Measurements from ENCODE around the gene KDM5C. TPM values are rescaled to one million over a fixed set of nuclear protein-coding genes. Genes with fewer than 3 reads are reported as not detected.

Gene KDM5C
- total RNA-seq, 4 donors from 2014 or later: 99.7 to 178 (median 114) TPM

GRCh38 chrX:53241558-53241957, 16.6 kb upstream of the KDM5C start:
- no peak for TF ChIP-seq POLR2A (IDR thresholded peaks at IDR 0.05)
- no peak for TF ChIP-seq CTCF (IDR thresholded peaks at IDR 0.05)
- H3K27me3 ChIP-seq: no peaks in the 10 kb centered on the region
- no peak overlapping the region for H3K4me3 ChIP-seq (replicated peaks in 1 of 3)
- no peaks in the 10 kb centered on the region for H3K36me3 ChIP-seq
- H3K9me3 ChIP-seq: no peaks in the 10 kb centered on the region
- no peak overlapping the region for H3K27ac ChIP-seq
- intact Hi-C loops (cut with DNase I): no loop called here
- DNase-seq: no peak
- no peaks in the 10 kb centered on the region for H3K4me1 ChIP-seq
- WGBS, 2 donors: 80 to 83% methylated on average over 2 to 7 of the region's 7 CpGs

- WGBS, 2 donors: 83 to 100% methylated on average over 2 to 6 of the region's 6 CpGs
- no peak for DNase-seq
- intact Hi-C loops (cut with DNase I): no loop called here
- Histone ChIP-seq H3K9me3 (no peaks in the 10 kb centered on the region), H3K27ac (no peak overlapping the region), H3K27me3 (no peaks in the 10 kb centered on the region), H3K4me3 (replicated peaks in 1 of 3) (no peak overlapping the region), H3K4me1 (no peaks in the 10 kb centered on the region), H3K36me3 (no peaks in the 10 kb centered on the region)
- no peak for TF ChIP-seq POLR2A (IDR thresholded peaks at IDR 0.05)
- no peak for TF ChIP-seq CTCF (IDR thresholded peaks at IDR 0.05)
Observed at GRCh38 chrX:53239474-53239873, 14.5 kb upstream of the KDM5C start.

- no peaks in the 10 kb centered on the region for H3K36me3 ChIP-seq
- H3K27me3 ChIP-seq: no peaks in the 10 kb centered on the region
- 77 to 80% methylated on average over 4 to 7 of the region's 10 CpGs for WGBS, 2 donors
Observed at GRCh38 chrX:53237056-53237455, 12.0 kb upstream of the KDM5C start.

GRCh38 chrX:53236025-53236679, 11.1 kb upstream of the KDM5C start:
- Histone ChIP-seq H3K9me3 (no peaks in the 10 kb centered on the region), H3K4me1 (no peaks in the 10 kb centered on the region), H3K36me3 (no peaks in the 10 kb centered on the region), H3K27ac (no peak overlapping the region), H3K27me3 (no peaks in the 10 kb centered on the region), H3K4me3 (replicated peaks in 1 of 3) (no peak overlapping the region)
- TF ChIP-seq POLR2A (IDR thresholded peaks at IDR 0.05) (no peak), CTCF (IDR thresholded peaks at IDR 0.05) (no peak)
- intact Hi-C loops (cut with DNase I): no loop called here
- DNase-seq: no peak
- 95 to 97% methylated on average over 9 to 13 of the region's 20 CpGs for WGBS, 2 donors

More at GRCh38 chrX:53237056-53237455, 12.0 kb upstream of the KDM5C start:
- no peak for DNase-seq
- Histone ChIP-seq H3K9me3 (no peaks in the 10 kb centered on the region), H3K4me1 (no peaks in the 10 kb centered on the region), H3K4me3 (replicated peaks in 1 of 3) (no peak overlapping the region), H3K27ac (no peak overlapping the region)
- TF ChIP-seq POLR2A (IDR thresholded peaks at IDR 0.05) (no peak), CTCF (IDR thresholded peaks at IDR 0.05) (no peak)
- intact Hi-C loops (cut with DNase I): no loop called here

GRCh38 chrX:53235566-53235965, 10.6 kb upstream of the KDM5C start:
- 81 to 83% methylated on average over 6 to 7 of the region's 12 CpGs for WGBS, 2 donors
- H3K4me1 ChIP-seq: no peaks in the 10 kb centered on the region

More at GRCh38 chrX:53235566-53235965, 10.6 kb upstream of the KDM5C start:
- DNase-seq: no peak
- no peak overlapping the region for H3K4me3 ChIP-seq (replicated peaks in 1 of 3)
- TF ChIP-seq POLR2A (IDR thresholded peaks at IDR 0.05): no peak
- no peak for TF ChIP-seq CTCF (IDR thresholded peaks at IDR 0.05)
- intact Hi-C loops (cut with DNase I): no loop called here
- no peak overlapping the region for H3K27ac ChIP-seq
- H3K9me3 ChIP-seq: no peaks in the 10 kb centered on the region
- H3K27me3 ChIP-seq: no peaks in the 10 kb centered on the region
- H3K36me3 ChIP-seq: no peaks in the 10 kb centered on the region

Data from thyroid gland (tissue), 4 donors.